Endothelial cell of umbilical vein (primary cell): ENCODE results near the gene ZNF621. TPM values are rescaled to one million over a fixed set of nuclear protein-coding genes. Genes with fewer than 3 reads are reported as not detected.

Source experiments
- polyA plus RNA-seq, 4 experiments: library from polyadenylated mRNA; depleted of rRNA in 3 of 4; stranded (reverse) in 3 of 4; unstranded in 1 of 4; fragments of >200 nt; gene quantifications; 2 replicates each; pipeline versions ENCODE4 v1.2.1 to v1.2.3, GENCODE V29; 2011 to 2012; ENCODE audit warnings: missing spikeins in 1 of 4
- small RNA-seq: library from RNA; depleted of rRNA; stranded (forward); fragments of <200 nt; gene quantifications from one replicate; pipeline ENCODE3, GENCODE V24; 2012; ENCODE audit warnings: low replicate concordance, low read depth; ENCODE audit not compliant: insufficient read depth, insufficient read length
- total RNA-seq: library from RNA; stranded (reverse); gene quantifications from 2 replicates; pipeline ENCODE4 v1.2.3, GENCODE V29; 2021

ZNF621 gene
- total and polyA plus RNA-seq, 2 donors (not counting 3 experiments of a cell fraction or from before 2014, with no cell fraction given): 8.5 to 22.5 TPM

Small RNA genes lying within 50 kb of the gene (small RNA-seq; reads per million reads assigned to genes)
- gene RNU5B-2P: not detected

Other genes starting within 250 kb of the ZNF621 start
- 44.1 and 46.0 TPM in 2 replicates for gene EIF1B, start 215.3 kb upstream of the ZNF621 start, total RNA-seq
- 13.5 and 17.8 TPM in 2 replicates for gene EIF1B, start 215.3 kb upstream of the ZNF621 start, polyA plus RNA-seq
- not detected in 2 replicates for gene ENTPD3, start 137.8 kb upstream of the ZNF621 start, total RNA-seq
- 0.03 TPM in 1 of 2 replicates, not detected in the other for gene ENTPD3, start 137.8 kb upstream of the ZNF621 start, polyA plus RNA-seq
- 1,947 and 2,051 TPM in 2 replicates for gene RPL14, start 67.6 kb upstream of the ZNF621 start, total RNA-seq
- 243 and 961 TPM in 2 replicates for gene RPL14, start 67.6 kb upstream of the ZNF621 start, polyA plus RNA-seq
- gene ZNF619, start 47.8 kb upstream of the ZNF621 start, total RNA-seq: 4.4 and 7.2 TPM in 2 replicates
- gene ZNF619, start 47.8 kb upstream of the ZNF621 start, polyA plus RNA-seq: 2.3 and 2.4 TPM in 2 replicates
- 3.6 and 4.0 TPM in 2 replicates for gene ZNF620, start 18.9 kb upstream of the ZNF621 start, total RNA-seq
- 0.78 and 1.9 TPM in 2 replicates for gene ZNF620, start 18.9 kb upstream of the ZNF621 start, polyA plus RNA-seq